ENCODE results near the gene CAPN11.

CAPN11 gene

DNA sequence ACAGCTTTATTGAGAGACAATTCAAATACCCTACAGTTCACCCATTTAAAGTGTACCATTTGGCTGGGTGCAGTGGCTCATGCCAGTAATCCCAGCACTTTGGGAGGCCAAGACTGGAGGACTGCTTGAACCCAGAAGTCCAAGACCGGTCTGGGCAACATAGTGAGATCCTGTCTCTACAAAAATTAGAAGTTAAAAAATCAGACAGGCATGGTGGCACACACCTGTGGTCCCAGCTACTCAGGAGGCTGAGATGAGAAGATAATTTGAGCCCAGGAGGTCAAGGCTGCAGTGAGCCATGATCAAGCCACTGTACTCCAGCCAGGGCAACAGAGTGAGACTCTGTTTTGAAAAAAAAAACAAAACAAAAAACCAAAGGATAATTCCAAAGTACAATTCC lies 8.9 kb downstream of the CAPN11 start:
- no peak for DNase-seq
- peaks cover 15% of the 10 kb centered on the region for H3K27me3 ChIP-seq (ENCODE audit: insufficient read depth, low read length, poor library complexity)
- H3K4me1 ChIP-seq (ENCODE audit: insufficient read depth, low read length), result no peaks in the 10 kb centered on the region
- no peak overlapping the region for H2AFZ ChIP-seq (ENCODE audit: low read depth, low read length)
- H3K79me2 ChIP-seq (ENCODE audit: insufficient read depth, low read length), result no peaks in the 10 kb centered on the region
- no peak for ATAC-seq (ENCODE audit: insufficient read depth, low read depth)
- no peak overlapping the region for H3K27ac ChIP-seq (ENCODE audit: low read length)
- H4K20me1 ChIP-seq (ENCODE audit: insufficient read depth, low read length), result no peaks in the 10 kb centered on the region
- no peak overlapping the region for H3K4me2 ChIP-seq (ENCODE audit: insufficient read depth, low read length)
- TF ChIP-seq, protein P1, sequence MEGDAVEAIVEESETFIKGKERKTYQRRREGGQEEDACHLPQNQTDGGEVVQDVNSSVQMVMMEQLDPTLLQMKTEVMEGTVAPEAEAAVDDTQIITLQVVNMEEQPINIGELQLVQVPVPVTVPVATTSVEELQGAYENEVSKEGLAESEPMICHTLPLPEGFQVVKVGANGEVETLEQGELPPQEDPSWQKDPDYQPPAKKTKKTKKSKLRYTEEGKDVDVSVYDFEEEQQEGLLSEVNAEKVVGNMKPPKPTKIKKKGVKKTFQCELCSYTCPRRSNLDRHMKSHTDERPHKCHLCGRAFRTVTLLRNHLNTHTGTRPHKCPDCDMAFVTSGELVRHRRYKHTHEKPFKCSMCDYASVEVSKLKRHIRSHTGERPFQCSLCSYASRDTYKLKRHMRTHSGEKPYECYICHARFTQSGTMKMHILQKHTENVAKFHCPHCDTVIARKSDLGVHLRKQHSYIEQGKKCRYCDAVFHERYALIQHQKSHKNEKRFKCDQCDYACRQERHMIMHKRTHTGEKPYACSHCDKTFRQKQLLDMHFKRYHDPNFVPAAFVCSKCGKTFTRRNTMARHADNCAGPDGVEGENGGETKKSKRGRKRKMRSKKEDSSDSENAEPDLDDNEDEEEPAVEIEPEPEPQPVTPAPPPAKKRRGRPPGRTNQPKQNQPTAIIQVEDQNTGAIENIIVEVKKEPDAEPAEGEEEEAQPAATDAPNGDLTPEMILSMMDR (IDR thresholded peaks at IDR 0.05; ENCODE audit: borderline replicate concordance, extremely low read depth, low read length, poor library complexity, severe bottlenecking), result no peak
- no peak for TF ChIP-seq EZH2 (IDR thresholded peaks at IDR 0.05; ENCODE audit: borderline replicate concordance, low read depth, low read length, severe bottlenecking)
- H3K9me3 ChIP-seq (ENCODE audit: insufficient read depth, low read length, severe bottlenecking), result no peaks in the 10 kb centered on the region
- H3K4me3 ChIP-seq (ENCODE audit: low read depth in 1 of 2, low read length in 2 of 2), result no peak overlapping the region
- H3K36me3 ChIP-seq (ENCODE audit: insufficient read depth, low read length), result no peaks in the 10 kb centered on the region
- H3K9ac ChIP-seq (ENCODE audit: low read depth, low read length), result no peak overlapping the region

DNA sequence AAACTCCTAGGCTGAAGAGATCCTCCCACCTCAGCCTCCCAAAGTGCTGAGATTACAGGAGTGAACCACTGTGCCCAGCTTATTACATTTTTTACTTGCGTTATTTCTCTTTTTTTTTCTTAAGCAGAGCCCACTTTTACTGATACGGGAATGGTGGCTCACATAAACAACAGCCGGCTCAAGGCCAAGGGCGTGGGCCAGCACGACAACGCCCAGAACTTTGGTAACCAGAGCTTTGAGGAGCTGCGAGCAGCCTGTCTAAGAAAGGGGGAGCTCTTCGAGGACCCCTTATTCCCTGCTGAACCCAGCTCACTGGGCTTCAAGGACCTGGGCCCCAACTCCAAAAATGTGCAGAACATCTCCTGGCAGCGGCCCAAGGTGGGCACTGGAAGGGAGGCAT lies 10.5 kb downstream of the CAPN11 start:
- no peak overlapping the region for H3K9ac ChIP-seq (ENCODE audit: low read depth, low read length)

DNA sequence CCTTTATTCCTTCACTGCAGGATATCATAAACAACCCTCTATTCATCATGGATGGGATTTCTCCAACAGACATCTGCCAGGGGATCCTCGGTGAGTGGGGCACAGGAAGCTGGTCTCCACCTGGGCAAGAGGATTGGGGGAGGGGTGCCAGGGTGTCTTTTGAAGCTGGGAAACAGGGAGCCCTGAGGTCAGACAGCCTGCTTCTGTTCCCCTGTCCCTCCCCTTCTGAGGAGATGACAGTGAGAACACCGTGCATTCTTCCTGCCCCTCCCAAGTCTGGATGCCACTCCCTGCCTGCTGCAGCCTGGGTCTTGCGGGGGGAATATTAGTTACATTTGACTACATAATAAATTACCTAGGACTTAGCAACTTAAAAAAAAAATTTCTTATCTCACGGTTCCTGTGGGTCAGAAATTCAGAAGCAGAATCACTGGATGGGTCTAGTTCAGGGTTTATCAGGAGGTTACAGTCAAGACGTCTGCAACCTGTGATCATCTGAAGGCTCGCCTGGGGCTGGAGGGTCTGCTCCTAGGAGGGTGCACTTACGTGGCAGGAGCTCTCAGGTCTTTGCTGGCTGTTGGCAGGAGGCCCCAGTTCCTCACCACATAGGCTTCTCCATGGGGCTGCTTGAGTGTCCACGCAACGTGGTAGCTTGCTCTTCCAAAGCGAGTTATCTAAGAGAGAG lies 11.4 kb downstream of the CAPN11 start:
- Histone ChIP-seq H3K36me3 (ENCODE audit: insufficient read depth, low read length) (no peaks in the 10 kb centered on the region), H4K20me1 (ENCODE audit: insufficient read depth, low read length) (no peaks in the 10 kb centered on the region), H3K9me3 (ENCODE audit: insufficient read depth, low read length, severe bottlenecking) (no peaks in the 10 kb centered on the region), H3K9ac (ENCODE audit: low read depth, low read length) (no peak overlapping the region), H3K27ac (ENCODE audit: low read length) (no peak overlapping the region), H3K4me2 (ENCODE audit: insufficient read depth, low read length) (no peak overlapping the region), H3K4me1 (ENCODE audit: insufficient read depth, low read length) (no peaks in the 10 kb centered on the region; the same call in 1 of the 2 replicates), H2AFZ (ENCODE audit: low read depth, low read length) (no peak overlapping the region), H3K27me3 (ENCODE audit: insufficient read depth, low read length, poor library complexity) (peaks cover 9% of the 10 kb centered on the region), H3K79me2 (ENCODE audit: insufficient read depth, low read length) (no peaks in the 10 kb centered on the region), H3K4me3 (ENCODE audit: low read depth in 1 of 2, low read length in 2 of 2) (no peak overlapping the region)
- ATAC-seq (ENCODE audit: insufficient read depth, low read depth) (no peak), DNase-seq (peak; percentile 26)
- TF ChIP-seq, protein P1 (IDR thresholded peaks at IDR 0.05; ENCODE audit: borderline replicate concordance, extremely low read depth, low read length, poor library complexity, severe bottlenecking), result no peak
- no peak for TF ChIP-seq EZH2 (IDR thresholded peaks at IDR 0.05; ENCODE audit: borderline replicate concordance, low read depth, low read length, severe bottlenecking)

More for the DNA sequence above, 10.5 kb downstream of the CAPN11 start:
- Histone ChIP-seq H3K9me3 (ENCODE audit: insufficient read depth, low read length, severe bottlenecking) (no peaks in the 10 kb centered on the region), H2AFZ (ENCODE audit: low read depth, low read length) (no peak overlapping the region), H3K4me2 (ENCODE audit: insufficient read depth, low read length) (no peak overlapping the region), H3K4me3 (ENCODE audit: low read depth in 1 of 2, low read length in 2 of 2) (no peak overlapping the region), H3K36me3 (ENCODE audit: insufficient read depth, low read length) (no peaks in the 10 kb centered on the region), H3K4me1 (ENCODE audit: insufficient read depth, low read length) (no peaks in the 10 kb centered on the region; the same call in 1 of the 2 replicates), H3K79me2 (ENCODE audit: insufficient read depth, low read length) (no peaks in the 10 kb centered on the region), H3K27me3 (ENCODE audit: insufficient read depth, low read length, poor library complexity) (peaks cover 14% of the 10 kb centered on the region), H3K27ac (ENCODE audit: low read length) (no peak overlapping the region), H4K20me1 (ENCODE audit: insufficient read depth, low read length) (no peaks in the 10 kb centered on the region)
- DNase-seq, result no peak
- TF ChIP-seq, protein P1 (IDR thresholded peaks at IDR 0.05; ENCODE audit: borderline replicate concordance, extremely low read depth, low read length, poor library complexity, severe bottlenecking), result no peak
- TF ChIP-seq EZH2 (IDR thresholded peaks at IDR 0.05; ENCODE audit: borderline replicate concordance, low read depth, low read length, severe bottlenecking), result no peak
- ATAC-seq (ENCODE audit: insufficient read depth, low read depth), result no peak

Data from DND-41 (cell line).